Keratinocyte (primary cell): ENCODE data around the gene FIP1L1.

Experiments
- CTCF ChIP-seq, 3 experiments: IDR thresholded peaks in 1 of 3; conservative IDR thresholded peaks in 1 of 3; optimal IDR thresholded peaks in 1 of 3; 2 replicates in 2 of 3; 3 replicates in 1 of 3; pipeline versions ENCODE3 to v1.5.1; 2011; ENCODE audit warnings: low read length in 3 of 3, mild to moderate bottlenecking in 3 of 3, moderate library complexity in 2 of 3, control low read depth in 1 of 3, inconsistent platforms in 1 of 3; ENCODE audit not compliant: insufficient read depth in 2 of 3; ENCODE audit errors: extremely low read depth in 1 of 3
- EZH2 ChIP-seq: IDR thresholded peaks from one replicate; pipeline ENCODE4 v1.6.1; 2012; ENCODE audit warnings: inconsistent platforms, mild to moderate bottlenecking, low read length, moderate library complexity

GRCh38 chr4:53436251-53436650 is 58.8 kb downstream of the FIP1L1 start:
- TF ChIP-seq CTCF (optimal IDR thresholded peaks at IDR 0.05 in 1 of 3, IDR thresholded peaks at IDR 0.05 in 1 of 3, conservative IDR thresholded peaks at IDR 0.05 in 1 of 3; ENCODE audit: extremely low read depth in 1 of 3, insufficient read depth in 2 of 3, low read length in 3 of 3) = no peak
- TF ChIP-seq EZH2 = no peak
